ENCODE results near the gene TBC1D4. TPM values are rescaled to one million over a fixed set of nuclear protein-coding genes. Genes with fewer than 3 reads are reported as not detected.

TBC1D4 gene, protein sequence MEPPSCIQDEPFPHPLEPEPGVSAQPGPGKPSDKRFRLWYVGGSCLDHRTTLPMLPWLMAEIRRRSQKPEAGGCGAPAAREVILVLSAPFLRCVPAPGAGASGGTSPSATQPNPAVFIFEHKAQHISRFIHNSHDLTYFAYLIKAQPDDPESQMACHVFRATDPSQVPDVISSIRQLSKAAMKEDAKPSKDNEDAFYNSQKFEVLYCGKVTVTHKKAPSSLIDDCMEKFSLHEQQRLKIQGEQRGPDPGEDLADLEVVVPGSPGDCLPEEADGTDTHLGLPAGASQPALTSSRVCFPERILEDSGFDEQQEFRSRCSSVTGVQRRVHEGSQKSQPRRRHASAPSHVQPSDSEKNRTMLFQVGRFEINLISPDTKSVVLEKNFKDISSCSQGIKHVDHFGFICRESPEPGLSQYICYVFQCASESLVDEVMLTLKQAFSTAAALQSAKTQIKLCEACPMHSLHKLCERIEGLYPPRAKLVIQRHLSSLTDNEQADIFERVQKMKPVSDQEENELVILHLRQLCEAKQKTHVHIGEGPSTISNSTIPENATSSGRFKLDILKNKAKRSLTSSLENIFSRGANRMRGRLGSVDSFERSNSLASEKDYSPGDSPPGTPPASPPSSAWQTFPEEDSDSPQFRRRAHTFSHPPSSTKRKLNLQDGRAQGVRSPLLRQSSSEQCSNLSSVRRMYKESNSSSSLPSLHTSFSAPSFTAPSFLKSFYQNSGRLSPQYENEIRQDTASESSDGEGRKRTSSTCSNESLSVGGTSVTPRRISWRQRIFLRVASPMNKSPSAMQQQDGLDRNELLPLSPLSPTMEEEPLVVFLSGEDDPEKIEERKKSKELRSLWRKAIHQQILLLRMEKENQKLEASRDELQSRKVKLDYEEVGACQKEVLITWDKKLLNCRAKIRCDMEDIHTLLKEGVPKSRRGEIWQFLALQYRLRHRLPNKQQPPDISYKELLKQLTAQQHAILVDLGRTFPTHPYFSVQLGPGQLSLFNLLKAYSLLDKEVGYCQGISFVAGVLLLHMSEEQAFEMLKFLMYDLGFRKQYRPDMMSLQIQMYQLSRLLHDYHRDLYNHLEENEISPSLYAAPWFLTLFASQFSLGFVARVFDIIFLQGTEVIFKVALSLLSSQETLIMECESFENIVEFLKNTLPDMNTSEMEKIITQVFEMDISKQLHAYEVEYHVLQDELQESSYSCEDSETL (N-terminal part only)
- total RNA-seq (2022; extraction: Qiagen RNA extraction; ENCODE audit: low read depth), result 13.1 to 19.1 TPM (median 13.8 TPM) in 5 replicates

DNA sequence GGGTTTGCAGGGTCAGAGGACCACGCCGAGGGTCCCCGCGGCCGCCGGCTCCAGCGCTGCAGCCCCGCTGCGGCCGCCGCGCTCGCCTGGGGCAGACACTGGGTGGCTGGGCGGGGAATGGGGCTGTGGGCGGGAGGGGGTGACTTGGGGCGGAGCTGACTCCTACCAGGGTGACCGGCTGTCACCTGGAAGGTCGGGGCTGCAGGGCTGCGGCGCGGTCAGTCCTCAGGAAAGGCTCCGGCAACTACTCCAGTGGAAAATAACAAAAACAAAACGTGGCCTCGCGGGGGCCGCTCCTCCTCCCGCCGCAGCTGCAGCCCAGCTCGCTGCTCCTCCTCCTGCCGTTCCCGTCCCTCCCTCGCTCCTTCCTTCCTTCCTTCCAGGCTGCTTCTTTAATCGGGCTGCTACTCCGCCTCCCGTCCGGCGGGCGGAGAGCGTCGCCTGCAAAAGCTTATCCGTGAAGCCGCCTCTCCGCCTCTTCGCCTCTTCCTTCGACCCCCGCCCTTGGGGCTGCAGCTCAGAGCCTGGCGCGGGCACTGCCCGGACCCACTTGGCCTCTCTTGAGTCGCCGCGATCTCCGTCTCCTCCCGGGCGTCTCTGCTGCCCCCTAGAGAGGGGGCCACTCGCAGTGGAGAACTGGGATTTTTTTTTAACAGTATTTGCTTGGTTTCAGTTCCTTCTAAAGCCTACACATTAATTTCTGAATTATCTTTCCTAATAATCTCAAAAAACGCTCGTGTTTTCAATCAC is at the start of gene TBC1D4:
TBC1D4 (minus strand) TSS at position 100 of the 750 bp plus-strand sequence. CDS start 402 bp downstream, outside the sequence.

Other genes starting within 250 kb of the TBC1D4 start
- 102 to 155 TPM (median 143 TPM) in 5 replicates for gene COMMD6, start 55.7 kb upstream of the TBC1D4 start, total RNA-seq (2022; extraction: Qiagen RNA extraction; ENCODE audit: low read depth)
- gene UCHL3, start 67.6 kb upstream of the TBC1D4 start, total RNA-seq (2022; extraction: Qiagen RNA extraction; ENCODE audit: low read depth), result 42.4 to 53.7 TPM (median 46.9 TPM) in 5 replicates
- 32.3 to 52.3 TPM (median 45.1 TPM) in 5 replicates for gene LMO7, start 154.2 kb upstream of the TBC1D4 start, total RNA-seq (2022; extraction: Qiagen RNA extraction; ENCODE audit: low read depth)